TTC549 (cell line): ENCODE data around the gene EEA1.

Experiments used
- FAIRE-seq: peaks from 2 replicates; lab custom pipeline; 2012; peaks lifted over from hg19 to GRCh38; lab: Jason Lieb, UNC

Gene EEA1

DNA sequence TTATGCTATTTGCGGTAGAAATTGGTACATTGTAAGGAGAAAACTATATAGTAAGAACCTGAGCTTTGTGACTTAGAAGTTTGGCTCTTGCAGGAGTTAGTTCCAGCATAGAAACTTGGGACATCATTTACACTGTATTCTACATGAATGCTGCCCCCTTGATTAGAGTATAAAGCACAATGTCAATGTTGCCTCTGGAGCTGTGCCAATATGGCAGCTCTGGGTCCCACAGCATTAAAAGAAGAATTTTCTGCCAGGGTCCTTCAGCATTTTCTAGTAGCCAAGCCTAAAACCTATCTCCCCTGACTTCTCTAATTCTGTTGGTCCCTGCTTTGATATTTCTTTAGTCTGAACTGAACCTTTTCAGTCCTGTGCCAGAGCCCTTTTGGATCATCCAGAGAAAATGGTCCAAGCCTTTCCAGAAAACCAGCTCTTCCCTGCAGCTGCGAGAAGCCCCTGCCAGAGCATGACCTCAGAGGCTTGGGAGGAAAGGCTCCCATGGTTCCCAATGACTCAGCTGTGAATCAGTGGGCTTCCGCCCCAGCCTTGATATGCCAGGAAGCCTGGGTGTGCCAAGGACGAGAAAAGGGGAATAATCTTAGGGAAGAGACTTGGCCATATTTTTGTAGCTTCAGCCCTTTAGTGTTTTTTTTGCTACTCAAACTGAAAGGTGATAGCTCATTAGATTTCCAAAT is 183.1 kb downstream of the EEA1 start:
- no peak for FAIRE-seq

DNA sequence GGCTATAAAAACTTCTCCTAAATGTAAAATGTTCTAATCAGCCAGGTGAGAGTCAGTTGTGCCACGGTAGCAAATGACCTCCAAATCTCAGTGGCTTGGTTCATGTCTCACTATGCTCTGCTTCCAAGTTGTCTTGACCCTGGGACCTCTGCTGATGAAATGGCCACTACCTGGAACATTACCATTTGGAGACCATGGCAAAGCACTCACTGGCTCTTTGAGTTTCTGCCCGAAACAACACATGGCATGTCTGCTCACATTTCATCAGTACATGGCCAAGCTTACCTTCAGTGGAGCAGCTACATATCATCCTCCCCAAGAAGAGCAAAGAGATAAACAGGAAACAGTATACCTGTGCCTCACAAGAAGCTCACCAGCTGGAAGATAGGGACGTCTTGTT is 186.1 kb downstream of the EEA1 start:
- no peak for FAIRE-seq

DNA sequence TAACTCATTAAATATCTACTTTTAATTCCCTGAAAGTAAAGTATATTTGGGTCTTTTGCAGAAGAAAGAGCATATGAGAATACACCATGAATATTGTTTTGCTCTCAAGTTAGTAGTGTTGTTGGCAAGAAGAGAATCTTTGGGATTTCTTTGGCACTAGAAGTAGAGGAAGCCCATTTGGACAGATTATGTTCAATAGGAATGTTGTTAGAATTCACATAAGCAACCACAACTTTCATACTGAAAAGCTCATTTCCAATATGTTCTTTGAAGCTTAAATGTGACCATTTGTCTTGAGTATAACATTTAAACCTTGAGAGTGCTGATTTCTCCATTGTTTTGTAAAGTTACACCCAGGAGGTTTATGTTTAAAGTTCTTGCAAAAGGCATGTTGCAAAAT is 188.7 kb downstream of the EEA1 start:
- FAIRE-seq = no peak

DNA sequence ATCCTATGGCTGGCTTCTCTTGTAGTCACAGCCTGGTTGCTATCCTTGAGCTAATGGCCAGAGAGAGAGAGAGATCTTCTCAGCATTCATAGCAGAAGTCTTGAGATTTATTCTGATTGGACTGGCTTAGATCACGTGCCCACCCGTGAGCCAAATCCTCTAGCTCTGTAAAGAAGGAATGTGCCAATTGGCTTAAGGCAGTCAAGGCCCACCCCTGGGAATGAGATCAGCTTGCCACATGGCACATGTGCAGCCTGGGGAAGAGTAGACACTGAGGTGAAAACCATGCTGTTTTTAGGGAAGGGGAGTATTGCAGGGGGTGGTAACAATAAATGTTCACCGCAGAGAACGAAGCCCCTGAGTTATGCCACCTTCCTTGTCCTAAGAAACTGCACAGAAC is 190.0 kb downstream of the EEA1 start:
- FAIRE-seq = no peak

DNA sequence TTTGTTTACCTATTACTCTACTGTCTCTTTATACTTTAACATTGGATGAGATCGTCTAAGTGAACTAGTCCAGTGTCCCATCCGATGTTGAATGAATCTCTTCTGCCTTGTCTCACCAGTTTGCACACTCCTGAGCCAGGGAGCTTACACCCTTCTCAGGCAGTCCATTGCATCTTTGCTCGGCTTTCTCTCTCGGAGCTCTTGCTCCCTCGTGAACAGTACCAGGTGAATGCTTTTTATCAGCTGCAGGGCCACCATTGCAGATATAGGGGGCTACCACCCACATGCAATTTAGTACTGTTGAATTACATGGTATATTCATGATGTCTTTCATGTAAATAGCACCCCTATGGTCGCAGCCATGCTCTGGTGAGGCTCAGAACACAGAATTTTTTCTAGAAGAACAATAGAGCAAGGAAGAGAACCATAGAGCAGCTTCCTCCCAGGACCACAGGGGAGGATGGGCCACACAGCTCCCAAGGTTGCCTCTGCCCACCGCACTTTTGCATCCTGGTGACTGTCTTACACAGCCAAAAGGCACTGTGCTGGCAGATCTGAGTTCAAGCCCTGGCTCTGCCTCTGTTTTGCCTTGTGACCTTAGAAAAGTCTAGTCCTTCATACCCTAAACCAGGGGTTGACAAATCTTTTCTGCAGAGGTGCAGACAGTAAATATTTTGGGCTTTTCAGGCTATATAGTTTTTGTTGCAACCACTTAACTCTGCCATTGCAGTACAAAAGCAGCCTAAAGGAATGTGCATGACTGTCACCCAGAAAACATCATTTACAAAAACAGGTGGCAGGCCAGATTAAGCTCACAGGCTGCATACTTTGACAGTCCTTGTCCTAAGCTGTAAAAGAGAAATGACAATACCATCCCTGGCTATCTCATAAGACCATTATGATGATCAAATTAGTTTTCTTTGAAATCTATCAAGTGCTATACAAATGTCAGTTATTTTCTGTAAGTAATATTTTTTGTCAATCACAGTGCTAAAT is 190.9 kb downstream of the EEA1 start:
- no peak for FAIRE-seq

DNA sequence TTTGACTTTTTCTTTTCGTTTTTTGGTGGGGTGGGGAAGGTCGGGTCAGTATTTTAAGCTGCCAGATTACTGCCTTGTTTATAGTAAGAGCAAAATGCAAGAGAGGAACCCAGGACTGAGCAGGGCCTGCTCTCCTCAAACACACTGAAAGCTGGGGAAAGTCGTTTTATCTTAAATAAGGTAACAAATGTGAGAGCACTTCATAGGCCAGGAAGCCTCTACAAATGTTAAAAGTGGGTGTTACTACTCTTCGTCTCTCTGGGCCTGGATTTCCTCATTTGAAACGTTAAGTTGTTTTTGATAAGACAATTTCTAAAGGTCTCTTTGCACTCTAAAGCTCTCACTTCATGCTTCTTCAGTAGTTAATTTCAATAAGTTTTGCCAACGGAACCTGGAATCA is 192.5 kb downstream of the EEA1 start:
- FAIRE-seq = no peak

DNA sequence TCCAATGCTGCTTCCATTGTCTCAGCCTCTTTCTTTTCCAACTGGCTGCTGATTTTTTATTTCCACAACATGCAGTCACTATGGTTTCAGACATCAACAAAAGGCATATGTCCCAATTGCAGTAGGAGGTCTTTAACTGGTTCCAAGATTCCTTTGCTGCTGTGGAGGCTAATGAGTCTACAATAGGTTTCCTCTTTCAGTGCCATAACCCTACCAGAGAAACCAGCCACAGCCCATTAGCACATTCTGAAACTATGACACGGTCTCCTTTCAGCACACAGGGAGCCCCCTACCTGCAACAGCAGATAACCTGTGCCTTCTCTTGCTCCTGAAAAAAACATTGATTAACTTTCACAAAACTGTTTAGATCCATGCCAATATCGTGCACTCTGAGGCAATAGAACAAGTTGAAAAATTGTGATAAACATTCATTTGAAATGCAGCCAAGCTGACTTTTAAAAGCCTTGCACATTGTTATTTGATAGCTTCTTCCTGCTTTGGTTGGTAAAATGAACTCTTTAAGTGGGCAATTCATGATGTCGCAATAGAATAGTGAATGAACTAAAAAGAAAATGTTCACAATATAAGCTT is 193.9 kb downstream of the EEA1 start:
- no peak for FAIRE-seq

DNA sequence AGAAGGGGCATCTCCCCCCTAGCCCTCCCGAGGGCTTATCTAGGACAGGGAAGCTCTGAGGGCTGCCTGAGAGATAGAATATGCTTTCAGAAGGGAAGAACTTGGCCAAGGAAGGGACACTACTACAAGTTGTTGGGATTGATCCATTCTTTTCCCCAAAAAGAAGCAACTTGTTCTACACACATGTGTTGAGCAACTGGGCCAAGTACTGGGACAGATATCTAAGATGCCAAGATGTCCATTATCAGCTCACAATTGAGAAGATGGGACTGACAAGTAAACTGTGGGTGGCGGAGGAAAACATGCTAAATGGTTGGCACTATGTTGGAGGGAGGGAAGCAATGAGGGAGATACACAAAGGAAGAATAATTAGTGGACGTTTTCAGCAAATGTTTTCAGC is 195.4 kb downstream of the EEA1 start:
- no peak for FAIRE-seq

DNA sequence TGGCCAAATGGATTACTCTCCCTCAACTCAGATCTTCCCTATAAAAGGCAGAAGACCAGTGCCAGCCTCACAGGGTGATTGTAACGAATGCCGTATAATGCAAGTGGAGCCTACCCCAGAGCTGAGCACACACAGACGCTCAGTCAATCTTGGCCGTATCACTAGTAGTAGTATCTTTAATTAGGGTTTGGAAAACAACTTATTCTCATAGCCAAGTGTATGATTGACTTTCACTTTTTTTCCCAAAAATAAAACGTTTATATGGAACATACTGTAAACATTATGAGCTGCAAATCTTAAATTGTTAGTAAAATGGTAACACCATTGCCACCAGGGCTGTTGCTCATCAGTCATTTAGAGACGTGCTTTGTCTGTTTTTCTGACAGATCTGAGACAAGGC is 195.9 kb downstream of the EEA1 start:
- no peak for FAIRE-seq

DNA sequence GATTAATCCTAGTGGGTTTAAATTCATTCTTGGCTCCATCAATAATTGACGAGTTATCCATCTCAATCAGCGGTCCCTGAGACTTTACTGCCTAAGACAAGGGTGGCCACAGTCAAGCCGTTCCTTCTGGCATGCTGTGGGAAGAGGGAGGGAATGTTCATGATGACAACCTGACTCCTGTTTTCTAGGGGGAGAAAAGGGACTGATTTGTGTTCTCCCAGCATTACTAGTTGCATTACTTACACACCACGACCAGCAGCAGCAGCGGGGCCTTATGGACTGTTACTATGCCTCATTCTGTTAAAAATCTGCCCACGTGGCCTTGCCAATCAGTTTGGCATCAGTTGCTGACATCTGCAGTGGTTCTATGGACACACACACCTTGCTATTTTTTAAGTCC is 196.4 kb downstream of the EEA1 start:
- FAIRE-seq = no peak

DNA sequence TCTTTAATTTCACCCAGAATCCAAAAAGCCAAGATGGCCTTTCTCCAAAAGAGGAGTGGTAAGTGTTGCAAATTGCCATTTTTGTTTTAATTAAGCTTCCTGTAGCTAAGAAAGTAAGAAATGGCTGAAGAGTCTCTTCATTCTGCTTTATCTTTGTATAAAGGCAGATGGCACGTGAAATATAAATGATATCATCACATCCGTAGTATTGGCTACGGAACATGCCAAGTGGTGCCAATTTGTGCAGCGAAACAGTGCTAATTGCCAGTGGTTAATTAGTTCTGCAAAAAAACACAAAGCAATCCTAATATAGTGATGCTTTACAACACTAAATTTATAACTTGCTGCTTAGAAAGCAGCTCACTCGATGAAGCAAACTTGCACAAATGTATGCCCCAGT is 196.9 kb downstream of the EEA1 start:
- no peak for FAIRE-seq

DNA sequence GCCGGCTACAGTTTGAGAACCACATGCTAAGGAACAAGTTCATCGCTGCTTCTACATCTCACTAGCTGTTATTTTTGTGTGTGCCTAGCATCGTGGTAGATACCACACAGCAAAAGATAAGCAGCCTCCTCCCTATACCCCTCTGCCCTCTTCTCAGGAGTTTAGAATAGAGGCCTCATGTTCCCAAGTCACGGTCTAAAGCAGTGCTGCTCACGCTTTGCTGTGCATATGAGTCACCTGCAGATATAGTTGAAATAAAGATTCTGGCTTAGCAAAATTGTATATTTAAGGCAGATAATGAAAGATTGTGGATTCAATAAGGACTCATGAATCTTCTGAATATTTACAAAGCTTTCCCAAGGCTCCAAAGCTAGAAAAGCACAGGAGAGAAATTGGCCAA is 198.3 kb downstream of the EEA1 start:
- no peak for FAIRE-seq

DNA sequence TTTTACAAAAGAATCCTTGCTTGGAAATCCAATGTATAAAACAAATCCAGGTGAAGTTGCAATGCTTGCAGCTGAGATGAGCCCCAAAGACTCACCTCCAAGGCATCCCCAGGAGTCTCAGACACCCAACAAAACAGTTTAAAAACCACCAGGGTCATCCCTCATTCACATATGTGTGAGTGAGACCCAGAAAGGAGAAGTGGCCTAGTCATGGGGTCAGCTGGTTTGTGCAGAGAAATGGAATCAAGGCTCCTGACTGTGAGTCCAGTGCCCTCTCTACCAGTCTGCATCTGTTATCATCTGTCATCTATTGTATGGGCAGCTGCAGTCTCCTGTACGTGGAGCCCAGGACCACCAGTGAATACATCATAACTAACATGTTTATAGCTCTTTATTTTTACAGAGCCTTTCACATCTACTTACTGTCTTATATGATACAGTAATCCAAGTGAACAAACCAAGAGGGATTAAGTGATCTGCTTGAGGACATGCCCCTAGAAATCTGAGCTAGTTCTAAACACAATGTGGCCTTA is 199.3 kb downstream of the EEA1 start:
- FAIRE-seq = no peak

DNA sequence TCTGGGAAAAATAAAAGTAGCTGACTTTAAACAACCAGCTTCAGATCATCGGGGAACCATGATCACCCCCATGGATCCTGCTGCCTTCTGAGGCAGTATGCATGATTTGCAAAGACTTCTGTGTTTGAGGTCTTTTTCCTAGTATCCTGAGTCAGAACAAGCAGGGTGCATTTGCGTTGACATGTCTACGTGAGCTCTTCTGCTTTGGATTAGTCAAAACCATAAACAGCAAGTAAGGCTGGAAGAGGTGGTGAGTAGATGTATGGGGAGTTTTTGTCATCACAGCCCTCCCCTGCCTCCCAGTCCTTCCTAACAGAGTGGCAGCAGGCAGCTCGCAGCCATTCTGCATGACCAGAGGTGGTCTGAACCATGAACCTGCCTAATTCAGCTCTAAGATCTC is 202.2 kb downstream of the EEA1 start:
- FAIRE-seq = no peak

DNA sequence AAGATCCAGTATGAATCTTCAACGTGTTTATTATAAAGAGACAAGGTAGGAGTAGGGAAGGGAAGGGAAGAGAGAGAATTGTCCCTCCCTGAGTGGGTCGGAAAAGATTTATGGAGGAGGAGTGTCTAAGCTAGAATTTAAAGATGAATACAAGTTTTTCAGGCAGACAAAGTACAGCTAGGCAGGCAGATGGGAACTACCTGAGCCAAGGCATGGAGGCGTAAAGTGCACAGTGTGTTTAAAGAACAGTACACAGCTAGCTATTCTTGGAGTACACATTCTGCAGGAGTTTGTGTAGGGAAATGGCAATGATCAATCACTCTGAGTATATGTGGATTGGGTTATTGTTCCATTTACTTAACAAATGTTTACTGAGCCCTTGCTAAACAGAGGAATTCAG is 206.2 kb downstream of the EEA1 start:
- FAIRE-seq = no peak

DNA sequence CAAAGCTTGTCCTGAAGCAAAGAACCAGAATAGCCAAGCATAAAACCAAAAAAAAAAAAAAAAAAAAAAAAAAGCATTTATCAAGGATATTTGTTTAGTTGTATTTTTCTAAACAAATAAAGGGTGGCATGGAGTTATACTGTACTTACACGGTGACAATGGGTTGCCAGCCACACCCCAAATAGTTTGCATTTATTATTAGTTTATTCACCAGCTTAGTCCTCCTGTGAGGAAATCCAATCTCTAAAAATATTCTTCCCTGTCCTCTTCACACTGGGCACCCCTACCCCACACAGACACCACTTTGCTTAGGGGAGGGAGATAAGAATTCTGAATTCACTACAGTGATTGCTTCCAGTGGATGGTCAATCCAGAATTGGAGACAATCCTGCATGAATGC is 207.4 kb downstream of the EEA1 start:
- FAIRE-seq = no peak

DNA sequence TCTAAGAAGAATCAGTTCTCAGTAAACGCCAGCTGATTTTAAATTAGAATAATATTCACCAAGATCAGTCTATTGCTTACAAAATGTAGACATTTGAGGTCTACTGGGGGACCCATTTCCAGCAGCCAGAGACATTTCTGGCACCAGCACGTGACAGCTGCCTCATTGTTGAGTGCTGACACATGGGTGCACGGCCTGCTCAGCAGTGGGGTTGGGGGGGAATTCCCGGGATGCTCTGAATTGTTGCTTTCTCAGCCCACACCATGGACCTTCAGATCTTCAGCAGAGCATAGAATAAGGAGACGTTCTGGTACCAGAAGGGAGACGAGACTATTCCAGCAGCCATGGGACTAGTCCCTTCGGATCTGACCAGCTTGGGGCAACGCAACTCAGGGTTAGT is 208.0 kb downstream of the EEA1 start:
- FAIRE-seq = no peak
